Amygdala (tissue), 56 donors: Measurements from ENCODE around the gene ASGR1.
A peak's percentile ranks its signal among the peaks of the same experiment; 100 is the strongest.

Experiments used
- DNase-seq, 56 donors: peaks; one replicate each; lab custom pipeline; 2025; lab: John Stamatoyannopoulos, UW

The ASGR1 gene

DNA sequence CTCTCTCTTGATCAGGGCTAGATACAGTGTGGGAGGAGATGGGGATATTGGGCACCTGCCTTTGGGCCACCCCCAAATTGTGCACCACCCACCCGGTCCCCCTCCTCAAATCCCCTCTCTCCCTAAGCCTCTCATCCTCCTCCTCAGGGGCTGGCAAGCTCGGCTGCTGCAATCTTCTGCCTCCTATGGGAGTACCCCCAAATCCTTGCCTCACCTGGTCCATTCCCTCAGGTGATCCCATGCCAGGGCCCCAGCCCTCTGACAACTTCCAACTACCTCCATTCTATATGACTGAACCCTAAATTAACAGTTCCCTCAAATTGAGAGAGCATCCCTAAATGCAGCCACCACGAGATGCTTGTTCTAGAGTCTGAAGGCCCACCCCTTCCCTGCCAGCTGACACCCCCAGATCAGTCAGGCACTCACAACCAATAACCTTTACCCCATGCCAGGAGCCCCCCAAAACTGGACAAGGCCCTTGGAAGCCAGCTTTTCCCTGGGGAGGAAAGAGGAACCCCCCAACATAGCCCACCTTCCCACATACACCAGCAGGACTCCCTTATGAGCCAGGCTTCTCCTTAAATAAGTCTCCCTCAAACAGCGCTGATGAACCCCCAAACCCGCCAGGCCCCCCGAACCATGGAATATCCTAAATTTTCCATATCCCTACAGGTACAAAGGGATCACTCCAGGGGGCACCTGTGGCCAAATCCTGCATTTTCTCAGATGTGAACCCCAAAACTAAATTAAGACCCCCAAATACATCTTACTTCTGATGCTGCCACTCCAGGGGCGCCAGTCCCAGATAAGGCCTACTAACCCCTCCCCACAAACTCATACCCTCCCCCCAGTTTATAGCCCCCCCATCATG, 37.3 kb upstream of the ASGR1 start:
- no peak for DNase-seq

DNA sequence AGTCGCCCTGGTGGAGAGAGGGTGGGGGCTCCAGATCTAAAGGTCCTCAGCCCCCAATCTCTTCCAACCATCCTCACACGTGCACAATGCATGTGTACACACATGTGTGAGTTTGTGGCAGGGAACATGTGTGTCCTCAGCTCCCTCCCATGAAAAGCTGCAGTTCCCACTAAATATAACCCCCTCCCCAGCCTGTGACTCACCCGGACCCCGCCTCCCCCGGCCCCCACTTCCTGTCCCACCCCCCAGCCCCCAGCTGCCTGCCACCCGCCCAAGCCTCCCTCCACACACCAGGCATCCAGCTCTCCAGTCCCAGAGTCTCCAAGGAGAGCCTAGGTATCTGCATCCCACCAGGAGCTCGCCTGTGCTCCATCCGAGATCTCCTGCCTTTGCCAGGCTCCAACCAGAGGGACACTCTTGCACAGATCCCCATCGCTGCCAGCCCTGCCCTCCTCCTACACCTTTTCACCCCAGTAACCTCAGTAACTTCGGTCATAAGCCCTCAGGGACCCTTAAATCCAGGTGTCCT, 36.5 kb upstream of the ASGR1 start:
- DNase-seq, result peak in 1 of 56 donors; percentile 9

DNA sequence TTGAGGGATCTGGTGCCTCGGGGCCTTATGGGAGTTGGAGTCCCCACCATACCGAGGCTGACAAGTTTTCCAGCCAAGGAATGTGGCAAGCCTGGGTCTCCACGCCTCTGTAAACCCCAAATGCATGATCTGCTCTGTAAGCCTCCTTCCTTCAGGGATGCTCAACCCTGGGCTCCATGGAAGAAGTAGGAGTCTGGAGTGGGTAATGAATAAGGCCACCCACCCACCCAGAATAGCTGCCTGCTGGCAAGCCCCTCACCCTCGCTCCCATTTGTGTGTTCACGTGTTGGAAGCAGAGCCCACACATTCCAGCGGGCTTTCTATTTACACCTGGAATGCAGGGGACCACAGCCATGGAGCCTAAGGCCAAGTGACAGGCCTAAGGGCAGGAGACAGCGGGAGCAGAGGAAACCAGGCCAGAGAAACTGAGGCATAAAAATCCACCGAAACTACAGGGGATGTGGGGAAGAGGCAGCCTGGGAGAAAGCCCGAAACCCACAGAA, 36.0 kb upstream of the ASGR1 start:
- peak in 4 of 56 donors; percentile 41 to 90 (median 72) for DNase-seq

DNA sequence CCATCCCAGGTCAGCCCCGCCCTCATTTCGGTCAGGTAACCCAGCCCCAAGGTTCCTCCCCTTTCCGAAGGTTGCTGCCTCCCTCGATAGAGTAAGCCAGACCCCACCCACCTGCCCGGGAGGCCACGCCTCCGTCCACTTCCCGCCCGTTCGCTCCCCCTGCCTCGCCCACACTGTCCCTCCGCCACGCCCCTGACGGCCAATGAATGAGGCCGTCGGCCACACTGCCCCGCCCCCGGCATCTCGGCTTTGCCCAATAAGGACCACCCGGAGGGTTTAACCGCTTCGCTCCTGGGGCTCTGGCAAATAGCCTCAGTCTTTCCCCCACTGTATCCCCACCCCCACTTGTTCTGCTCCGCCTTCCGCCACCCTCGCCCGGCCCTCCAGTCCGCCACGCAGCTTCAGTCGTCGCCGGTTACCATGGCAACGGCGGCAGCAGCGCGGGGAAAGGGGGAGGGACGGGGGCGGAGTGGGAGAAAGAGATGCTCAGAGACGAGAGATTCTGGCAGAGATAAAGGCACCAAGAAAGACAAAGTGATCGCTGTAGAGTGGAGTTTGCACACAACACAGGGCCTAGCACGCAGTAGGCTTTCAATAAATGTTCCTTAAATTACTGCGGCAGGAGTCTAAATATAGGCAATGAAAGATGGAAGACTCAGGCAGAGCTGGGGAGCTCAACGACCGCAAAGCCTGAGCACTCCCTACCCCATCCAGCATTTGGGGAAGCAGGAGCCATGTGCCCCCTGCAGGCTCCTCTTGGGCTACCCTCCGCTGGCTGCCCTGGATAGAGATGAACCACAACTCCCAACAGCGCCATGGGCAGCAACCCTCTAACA, 35.3 kb upstream of the ASGR1 start:
- DNase-seq, result peak; percentile 68 to 98 (median 95)

GRCh38 chr17:7213895-7214299, 34.7 kb upstream of the ASGR1 start:
- peak in 37 of 56 donors; percentile 51 to 92 (median 74) for DNase-seq

DNA sequence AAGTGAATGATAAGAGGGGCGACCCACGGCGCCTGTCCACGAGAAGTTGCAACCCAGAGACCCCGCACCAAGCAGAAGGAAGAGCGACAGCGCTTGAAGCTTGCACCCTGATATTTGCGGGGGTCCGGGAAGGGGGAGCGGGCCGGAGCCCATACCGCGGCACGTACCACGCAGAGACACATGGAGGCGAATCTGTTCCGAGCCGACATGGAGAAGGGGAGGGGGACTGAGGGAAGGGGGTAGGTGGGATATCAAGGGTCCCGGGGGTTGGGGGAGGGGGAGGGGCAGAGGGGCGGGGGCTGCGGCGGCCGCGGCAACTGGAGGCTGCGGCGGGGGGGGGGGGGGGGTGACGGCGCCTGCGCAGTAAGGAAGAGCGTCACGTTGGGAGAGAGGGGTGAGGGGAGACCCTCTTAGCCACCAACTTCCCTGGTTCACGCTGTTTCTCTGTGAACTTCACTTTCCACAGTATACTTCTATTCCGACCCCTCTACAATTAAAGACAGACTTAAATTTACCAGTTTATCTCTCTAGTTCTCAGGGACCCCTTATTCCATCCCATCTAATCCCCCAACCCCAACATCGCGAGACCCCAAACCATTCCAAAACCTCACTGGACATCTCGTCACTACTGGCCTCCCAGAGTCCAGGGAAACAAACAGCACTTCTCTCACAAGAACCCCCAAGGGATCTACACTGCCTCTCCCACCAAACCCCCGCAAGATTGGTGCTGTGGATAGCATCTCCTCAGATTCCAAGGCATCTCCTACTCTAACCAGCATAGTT, 32.5 kb upstream of the ASGR1 start:
- no peak for DNase-seq

GRCh38 chr17:7208754-7209460, 29.7 kb upstream of the ASGR1 start:
- DNase-seq, result no peak

DNA sequence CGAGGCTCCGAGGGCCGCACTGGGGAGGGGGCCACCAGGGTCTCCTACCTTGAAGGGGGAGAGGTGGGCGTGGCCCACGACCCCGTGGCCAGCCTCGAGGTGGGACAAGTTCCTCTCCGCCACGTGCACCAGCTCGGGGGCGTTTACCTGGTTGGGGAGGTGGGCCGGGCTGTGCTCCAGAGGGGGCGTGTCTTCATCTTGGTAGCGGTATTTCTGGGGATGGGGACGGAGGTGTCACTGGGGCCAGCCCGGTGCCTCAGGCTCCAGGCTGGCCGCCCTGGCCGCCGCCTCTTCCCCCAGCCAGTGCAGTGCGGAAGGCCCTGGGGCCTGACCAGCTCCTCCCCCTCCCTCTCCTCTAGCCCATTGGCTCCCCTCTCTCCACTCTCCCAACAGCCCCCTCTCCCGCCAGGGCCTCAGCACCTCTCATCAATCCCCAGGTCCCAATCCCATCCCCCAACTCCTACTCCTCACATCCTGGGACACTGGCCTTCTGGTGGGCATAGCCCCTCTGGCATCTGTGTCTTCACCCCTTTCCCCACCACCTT, 28.9 kb upstream of the ASGR1 start:
- no peak for DNase-seq

DNA sequence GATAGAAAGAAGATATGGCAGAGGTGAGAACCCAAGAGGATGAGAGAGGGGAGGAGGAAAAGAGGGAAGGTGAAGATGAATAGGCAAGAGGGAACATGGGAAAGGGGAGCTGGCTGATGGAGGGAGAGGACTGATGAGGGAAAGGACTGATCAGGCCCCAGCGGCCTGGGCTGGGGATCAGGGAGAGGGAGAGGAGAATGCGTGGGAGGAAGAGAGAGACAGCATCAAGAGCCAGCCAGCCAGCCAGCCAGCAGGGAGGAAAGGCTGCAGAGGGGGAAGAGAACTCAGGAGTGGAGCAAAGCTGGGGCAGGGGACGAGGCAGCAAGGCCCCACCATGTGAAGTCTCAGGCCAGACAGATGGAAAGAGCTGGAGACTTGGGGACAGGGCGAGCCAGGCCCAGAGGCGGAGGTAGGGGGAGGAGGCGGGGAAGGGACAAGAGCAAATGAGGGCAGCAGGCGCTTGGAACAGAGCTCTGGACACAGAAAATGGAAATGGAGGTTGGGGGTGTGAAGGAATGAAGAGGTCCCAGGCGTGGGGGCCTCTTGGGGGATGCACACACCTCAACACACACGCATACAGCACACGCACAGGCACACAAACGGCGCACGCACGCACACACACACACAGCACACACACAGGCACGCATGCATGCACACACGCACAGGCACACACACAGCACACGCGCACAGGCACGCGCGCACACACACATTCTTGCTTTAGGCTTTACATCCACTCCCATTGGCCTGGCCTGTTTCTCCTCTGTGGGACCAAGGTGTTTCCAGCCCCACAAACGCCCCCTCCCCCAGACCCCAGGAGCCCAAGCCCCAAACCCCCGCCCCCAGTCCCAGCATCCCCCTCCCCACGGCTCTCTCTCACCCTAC, 28.2 kb upstream of the ASGR1 start:
- DNase-seq, result peak in 2 of 56 donors; percentile 13 to 35

GRCh38 chr17:7205561-7205960, 26.4 kb upstream of the ASGR1 start:
- DNase-seq, result no peak

- DNase-seq, result peak in 55 of 56 donors; percentile 37 to 94 (median 78)
These were observed 25.8 kb upstream of the ASGR1 start for GRCh38 chr17:7204828-7205461.

GRCh38 chr17:7204336-7204735, 25.2 kb upstream of the ASGR1 start:
- peak in 10 of 56 donors; percentile 23 to 62 (median 39) for DNase-seq

GRCh38 chr17:7203391-7203790, 24.2 kb upstream of the ASGR1 start:
- DNase-seq, result no peak

- DNase-seq, result no peak
These were observed 17.7 kb upstream of the ASGR1 start for GRCh38 chr17:7196651-7197401.

DNA sequence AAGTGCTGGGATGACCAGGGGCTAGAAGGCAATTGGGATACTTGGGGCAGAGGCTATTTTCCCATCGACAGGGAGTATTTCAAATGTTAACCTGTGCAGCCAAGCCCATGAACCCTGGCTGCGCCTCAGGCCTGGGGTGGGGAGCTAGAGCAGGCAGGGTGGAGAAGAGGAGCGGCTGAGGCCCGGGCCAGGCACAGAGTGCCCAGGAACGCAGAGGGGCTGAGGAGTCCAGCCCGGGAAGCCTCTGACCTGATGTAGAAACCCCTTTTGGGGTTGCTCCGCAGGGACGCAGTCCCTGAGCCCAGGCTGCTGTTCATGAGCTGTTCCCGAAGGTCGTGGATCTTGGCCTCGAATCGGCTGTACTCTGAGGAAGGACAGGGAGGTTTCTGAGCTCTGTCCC, 16.8 kb upstream of the ASGR1 start:
- DNase-seq, result no peak

- no peak for DNase-seq
These were observed 13.2 kb upstream of the ASGR1 start for GRCh38 chr17:7192271-7192937.
